Neuron (in vitro differentiated cells): ENCODE data around the gene ARMC5.
"Not testable (repeated sequence)": the region's sequence is repeated elsewhere in the genome, so short reads cannot be mapped to it uniquely, and the experiment has no call there.

Experiments
- H2AFZ ChIP-seq: one replicate; pipeline ENCODE4 v1.6.1; 2013; ENCODE audit warnings: low read depth, mild to moderate bottlenecking, inconsistent platforms, low read length, moderate library complexity
- H3K27me3 ChIP-seq: one replicate; pipeline ENCODE4 v1.6.1; 2013; ENCODE audit warnings: low read length; ENCODE audit not compliant: insufficient read depth
- H3K36me3 ChIP-seq: one replicate; pipeline ENCODE4 v1.6.1; 2013; ENCODE audit warnings: low read length; ENCODE audit not compliant: insufficient read depth
- H3K4me1 ChIP-seq: one replicate; pipeline ENCODE4 v1.6.1; 2013; ENCODE audit warnings: low read length; ENCODE audit not compliant: insufficient read depth
- H3K4me3 ChIP-seq: 2 replicates; pipeline ENCODE4 v1.5.1; 2013; ENCODE audit warnings: mild to moderate bottlenecking, low read length, moderate library complexity
- H3K9me3 ChIP-seq: one replicate; pipeline ENCODE4 v1.6.1; 2013; ENCODE audit warnings: low read length

ARMC5 gene

DNA sequence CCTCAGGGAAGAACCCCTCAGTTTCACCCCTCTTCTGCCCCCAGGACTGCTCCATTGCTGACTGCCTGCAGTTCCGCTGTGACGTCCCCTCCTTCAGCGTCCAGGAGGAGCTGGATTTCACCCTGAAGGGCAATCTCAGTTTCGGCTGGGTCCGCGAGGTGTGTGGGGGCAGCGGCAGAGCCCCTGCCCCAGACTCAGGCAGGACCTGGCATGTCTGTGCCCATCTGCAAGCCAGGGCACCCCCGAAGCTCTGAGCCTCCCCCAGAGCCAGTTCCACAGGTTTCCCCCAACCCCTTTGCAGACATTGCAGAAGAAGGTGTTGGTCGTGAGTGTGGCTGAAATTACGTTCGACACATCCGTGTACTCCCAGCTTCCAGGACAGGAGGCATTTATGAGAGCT lies 35.5 kb upstream of the ARMC5 start:
- Histone ChIP-seq H3K27me3 (peaks cover 7% of the 10 kb centered on the region), H2AFZ (no peak overlapping the region), H3K4me1 (no peaks in the 10 kb centered on the region), H3K36me3 (no peaks in the 10 kb centered on the region), H3K9me3 (no peaks in the 10 kb centered on the region), H3K4me3 (no peak overlapping the region)

DNA sequence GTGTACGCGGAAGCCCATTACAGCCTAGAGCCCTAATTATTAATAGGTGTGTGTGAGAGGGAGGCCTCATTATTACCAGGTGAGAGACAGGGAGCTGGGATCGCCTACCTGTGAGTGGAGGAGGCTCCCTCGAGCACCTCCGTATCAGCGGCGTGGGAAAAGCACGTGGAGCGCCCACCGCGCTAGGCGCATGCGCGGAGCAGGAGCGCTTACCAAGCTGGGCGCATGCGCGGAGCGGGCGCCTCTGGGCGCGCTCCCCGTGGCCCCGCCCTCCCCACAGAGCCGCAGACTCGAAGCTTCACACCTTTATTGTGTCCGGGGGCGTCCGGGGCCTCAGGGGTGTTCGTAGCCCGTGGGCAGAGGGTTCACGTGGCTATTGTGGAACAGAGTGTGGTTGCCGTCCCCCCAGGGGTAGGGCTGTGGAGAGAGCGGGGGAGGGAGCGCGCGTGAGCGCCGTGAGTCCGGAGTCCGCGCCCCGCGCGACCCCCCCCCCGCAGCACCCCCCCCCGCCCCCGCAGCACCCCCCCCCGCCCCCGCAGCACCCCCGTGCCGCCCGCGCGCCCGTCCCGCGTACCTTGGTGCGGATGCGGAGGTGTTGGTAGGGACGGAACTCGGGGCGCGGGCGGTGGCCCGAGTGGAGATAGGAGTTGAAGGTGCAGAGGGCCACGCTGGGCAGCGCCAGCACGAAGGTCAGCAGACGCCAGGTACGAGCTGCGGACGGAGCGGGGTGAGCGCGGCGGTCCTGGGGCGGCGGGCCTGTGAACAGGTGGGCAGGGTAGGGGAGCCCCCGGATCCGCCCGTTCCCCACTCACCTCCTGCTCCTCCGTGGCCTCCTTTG lies 31.6 kb upstream of the ARMC5 start:
- H3K4me3 ChIP-seq: peak overlapping the region; percentile 30
- no peaks in the 10 kb centered on the region for H3K36me3 ChIP-seq
- H2AFZ ChIP-seq: no peak overlapping the region
- peaks cover 13% of the 10 kb centered on the region for H3K27me3 ChIP-seq
- H3K4me1 ChIP-seq: no peaks in the 10 kb centered on the region
- H3K9me3 ChIP-seq: no peaks in the 10 kb centered on the region

DNA sequence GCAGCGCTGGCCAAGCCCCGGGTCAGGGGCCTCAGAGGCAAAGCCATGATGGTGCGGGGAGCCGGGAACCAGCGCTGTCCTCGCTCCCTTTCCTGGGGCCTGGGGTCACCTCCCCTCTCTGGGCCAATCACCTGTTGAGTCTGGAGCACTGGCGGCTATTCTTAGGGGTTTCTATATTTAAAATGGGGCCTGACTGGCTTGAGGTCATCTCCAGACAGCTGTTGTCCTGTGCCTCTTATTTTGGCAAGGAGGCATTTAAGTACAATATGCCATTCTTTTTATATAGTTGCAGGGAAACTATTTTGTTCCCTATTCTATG lies 31.1 kb upstream of the ARMC5 start, which contains the start of gene COX6A2:
TSS of gene COX6A2 (minus strand) at position 82 of the 319 bp plus-strand sequence. CDS start at position 47, 35 bp downstream.
- Histone ChIP-seq H3K27me3 (peaks cover 13% of the 10 kb centered on the region), H3K4me3 (peak within 1 kb of the TSS; percentile 30), H2AFZ (no peak within 1 kb of the TSS), H3K9me3 (no peaks in the 10 kb centered on the region), H3K4me1 (no peaks in the 10 kb centered on the region), H3K36me3 (no peaks in the 10 kb centered on the region)

DNA sequence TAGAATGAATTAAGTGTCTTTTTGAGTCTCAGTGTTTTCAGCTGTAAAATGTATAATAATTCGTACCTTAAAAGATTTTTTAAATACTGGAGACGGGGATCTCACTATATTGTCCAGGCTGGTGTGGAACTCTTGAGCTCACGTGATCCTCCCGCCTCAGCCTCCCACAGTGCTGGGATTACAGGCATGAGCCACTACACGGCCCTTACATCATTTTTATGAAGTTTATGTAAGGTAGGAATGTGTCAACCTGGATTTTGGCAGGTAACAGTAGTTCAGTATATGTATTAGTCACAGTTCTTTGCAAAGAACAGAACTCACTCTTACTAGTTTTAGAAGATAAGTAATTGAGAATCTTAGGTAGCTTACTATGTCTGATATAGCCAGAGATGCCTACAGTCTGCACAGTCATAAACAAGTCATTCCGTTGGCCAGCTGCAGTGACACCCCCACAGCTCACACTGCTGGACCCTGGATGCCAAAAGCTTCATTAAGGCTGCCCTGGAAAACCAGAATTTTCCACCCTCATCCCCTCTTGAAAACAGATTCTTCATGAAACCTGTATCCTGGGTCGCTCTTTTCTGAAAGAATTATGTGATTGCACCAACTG lies 30.6 kb upstream of the ARMC5 start:
- no peak overlapping the region for H2AFZ ChIP-seq
- H3K4me3 ChIP-seq: no peak overlapping the region
- H3K36me3 ChIP-seq: no peaks in the 10 kb centered on the region
- no peaks in the 10 kb centered on the region for H3K4me1 ChIP-seq
- no peaks in the 10 kb centered on the region for H3K9me3 ChIP-seq
- H3K27me3 ChIP-seq: peaks cover 13% of the 10 kb centered on the region

DNA sequence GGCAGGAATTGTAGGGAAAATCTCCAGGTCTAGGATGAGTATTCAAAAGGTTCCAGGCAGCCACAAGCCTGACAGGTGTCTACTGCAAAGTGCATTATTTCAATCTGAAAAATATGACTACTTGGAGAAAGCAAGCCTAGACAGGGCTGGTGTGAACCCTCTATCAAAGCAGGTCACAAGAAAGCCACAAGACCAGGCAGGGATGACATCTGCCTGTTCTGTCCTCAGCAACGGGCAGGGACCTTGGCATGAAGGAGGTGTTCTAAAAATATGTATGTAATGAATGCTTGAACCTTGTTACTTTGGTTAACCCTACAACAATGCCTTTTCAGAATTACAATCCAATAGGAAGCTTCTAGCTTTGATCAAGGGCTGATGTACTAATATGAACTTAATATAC lies 30.0 kb upstream of the ARMC5 start:
- H2AFZ ChIP-seq: no peak overlapping the region
- H3K4me3 ChIP-seq: no peak overlapping the region
- H3K27me3 ChIP-seq: peaks cover 13% of the 10 kb centered on the region
- H3K4me1 ChIP-seq: no peaks in the 10 kb centered on the region
- H3K36me3 ChIP-seq: no peaks in the 10 kb centered on the region
- H3K9me3 ChIP-seq: no peaks in the 10 kb centered on the region

DNA sequence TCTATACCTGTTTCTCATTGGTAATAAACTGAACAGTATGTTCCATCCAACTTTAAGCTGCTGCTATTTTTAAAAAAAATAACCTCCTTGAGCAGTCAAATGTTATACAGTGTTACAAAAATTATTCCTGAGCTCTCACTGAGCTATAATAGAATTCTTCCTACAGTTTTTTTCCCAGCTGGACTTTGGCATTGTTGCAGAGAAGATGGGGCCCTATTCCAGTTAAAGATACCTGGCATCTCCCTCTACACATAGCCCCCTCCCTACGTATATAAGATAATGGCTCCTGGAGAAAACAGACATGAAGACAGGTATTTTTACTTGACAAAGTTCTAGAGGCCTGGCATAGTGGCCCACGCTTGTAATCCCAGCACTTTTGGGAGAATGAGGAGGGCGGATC lies 29.5 kb upstream of the ARMC5 start:
- H3K4me3 ChIP-seq: no peak overlapping the region
- peaks cover 13% of the 10 kb centered on the region for H3K27me3 ChIP-seq
- no peaks in the 10 kb centered on the region for H3K4me1 ChIP-seq
- H3K9me3 ChIP-seq: no peaks in the 10 kb centered on the region
- no peaks in the 10 kb centered on the region for H3K36me3 ChIP-seq
- no peak overlapping the region for H2AFZ ChIP-seq

DNA sequence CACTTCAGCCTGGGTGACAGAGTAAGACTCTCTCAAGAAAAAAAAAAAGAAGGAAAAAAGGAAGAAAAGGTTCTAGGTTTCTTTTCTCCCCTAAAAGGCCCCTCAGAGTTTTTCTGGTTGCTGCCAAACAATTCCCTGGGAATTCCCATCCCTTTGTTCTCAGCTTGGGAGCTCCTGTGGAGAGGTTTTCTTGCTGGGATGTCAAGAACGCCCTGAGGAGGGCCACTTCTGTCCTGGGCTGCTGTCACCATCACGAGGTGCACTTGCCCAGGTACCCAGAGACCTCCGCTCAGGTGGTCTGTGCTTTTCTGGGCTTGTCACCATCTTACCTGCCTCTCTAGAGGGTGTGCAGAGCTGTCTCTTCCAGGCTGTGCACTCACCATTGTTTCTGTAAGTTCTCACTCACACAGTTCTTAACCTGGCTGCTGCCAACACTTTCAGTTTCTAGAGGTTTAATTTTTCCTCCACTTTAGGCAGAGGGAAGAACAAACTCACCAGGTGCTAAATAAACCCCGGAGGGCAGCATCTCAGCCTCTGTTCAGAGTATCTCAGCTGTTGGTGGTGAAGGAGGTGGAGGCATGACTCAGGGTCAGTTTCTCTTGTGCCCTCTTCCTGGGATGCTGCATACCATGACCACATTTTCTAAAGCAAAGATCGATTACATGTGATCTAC lies 28.8 kb upstream of the ARMC5 start:
- Histone ChIP-seq H2AFZ (no peak overlapping the region), H3K4me1 (no peaks in the 10 kb centered on the region), H3K36me3 (no peaks in the 10 kb centered on the region), H3K27me3 (peaks cover 13% of the 10 kb centered on the region), H3K4me3 (no peak overlapping the region), H3K9me3 (no peaks in the 10 kb centered on the region)

DNA sequence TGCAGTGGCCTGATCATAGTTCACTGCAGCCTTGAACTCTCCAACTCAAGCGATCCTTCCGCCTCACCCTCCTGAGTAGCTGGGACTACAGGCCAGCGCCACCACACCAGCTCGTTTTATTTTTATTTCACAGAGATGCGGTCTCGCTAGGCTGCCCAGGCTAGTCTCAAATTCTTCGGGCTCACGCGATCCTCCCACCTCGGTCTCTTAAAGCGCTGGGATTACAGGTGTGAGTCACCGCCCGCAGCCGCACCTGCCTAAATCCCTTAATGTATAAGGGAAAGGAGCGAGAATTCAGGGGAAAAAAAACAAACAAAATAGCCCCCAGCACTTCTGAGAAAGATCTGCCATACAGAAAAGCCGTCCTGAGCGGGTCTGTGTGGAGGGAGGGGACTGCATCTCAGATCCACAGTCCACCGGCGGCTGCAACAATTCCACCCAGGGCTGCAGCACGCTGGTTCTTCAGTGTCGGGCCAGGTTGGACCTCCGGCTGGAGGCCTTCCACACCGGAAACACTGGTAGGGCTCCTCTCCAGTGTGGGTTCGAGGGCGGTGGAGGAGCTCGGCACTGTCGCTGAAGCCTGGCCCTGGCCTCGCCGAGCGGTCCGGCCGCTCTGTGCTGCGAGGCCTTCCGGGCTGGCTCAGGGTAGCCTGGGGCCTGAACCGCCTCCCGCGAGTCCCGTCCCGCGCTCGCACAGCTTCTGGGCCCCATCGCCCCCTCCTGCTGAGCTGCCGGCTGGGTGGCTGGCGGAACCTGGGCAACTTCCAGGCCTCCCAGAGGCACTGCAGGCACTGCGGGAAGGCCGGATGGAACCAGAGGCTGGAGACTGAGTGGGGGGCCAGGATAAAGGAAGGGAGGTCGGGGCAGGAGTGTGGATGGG lies 23.7 kb upstream of the ARMC5 start:
- Histone ChIP-seq H3K9me3 (no peaks in the 10 kb centered on the region), H2AFZ (no peak overlapping the region), H3K4me3 (no peak overlapping the region), H3K27me3 (no peaks in the 10 kb centered on the region), H3K4me1 (no peaks in the 10 kb centered on the region), H3K36me3 (no peaks in the 10 kb centered on the region)

DNA sequence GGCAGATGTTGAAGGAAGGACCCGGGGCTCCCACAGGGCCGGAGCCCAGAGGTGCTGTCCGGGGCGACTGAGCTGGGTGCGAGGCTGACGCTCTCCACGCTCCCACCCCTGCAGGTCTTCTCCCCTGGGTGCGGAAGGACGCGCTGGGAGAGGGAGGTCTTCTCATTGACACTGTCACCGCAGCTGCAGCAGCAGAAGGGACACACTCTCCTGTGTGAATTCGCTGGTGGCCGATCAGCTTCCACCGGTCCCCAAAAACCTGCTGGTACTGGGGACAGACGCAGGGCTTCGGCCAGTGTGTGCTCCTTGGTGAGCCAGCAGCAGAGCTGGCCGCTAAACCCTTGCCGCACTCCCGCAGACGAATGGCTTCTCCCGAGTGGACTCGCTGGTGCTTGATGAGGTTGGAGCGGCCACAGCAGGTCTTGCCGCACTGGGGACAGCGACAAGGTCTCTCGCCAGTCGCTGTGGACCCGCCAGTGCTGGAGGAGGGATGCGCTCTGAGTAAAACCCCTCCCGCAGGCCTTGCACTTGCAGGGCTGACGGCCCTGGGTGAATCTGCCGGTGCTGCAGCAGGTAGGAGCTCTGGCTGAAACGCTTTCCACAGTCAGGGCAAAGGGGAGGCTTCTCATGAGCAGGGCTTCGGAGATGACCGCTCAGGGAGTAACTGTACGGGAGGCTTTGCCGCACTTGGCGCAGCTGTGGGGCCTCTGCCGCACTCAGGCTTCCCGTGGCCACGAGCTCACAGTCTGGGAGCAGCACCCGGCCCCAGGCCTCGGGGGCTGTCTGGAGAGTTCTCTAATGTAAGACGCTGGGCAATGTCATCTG lies 22.9 kb upstream of the ARMC5 start:
- H3K4me1 ChIP-seq: no peaks in the 10 kb centered on the region
- no peaks in the 10 kb centered on the region for H3K9me3 ChIP-seq
- no peak overlapping the region for H3K4me3 ChIP-seq
- H2AFZ ChIP-seq: no peak overlapping the region
- H3K27me3 ChIP-seq: no peaks in the 10 kb centered on the region
- no peaks in the 10 kb centered on the region for H3K36me3 ChIP-seq

DNA sequence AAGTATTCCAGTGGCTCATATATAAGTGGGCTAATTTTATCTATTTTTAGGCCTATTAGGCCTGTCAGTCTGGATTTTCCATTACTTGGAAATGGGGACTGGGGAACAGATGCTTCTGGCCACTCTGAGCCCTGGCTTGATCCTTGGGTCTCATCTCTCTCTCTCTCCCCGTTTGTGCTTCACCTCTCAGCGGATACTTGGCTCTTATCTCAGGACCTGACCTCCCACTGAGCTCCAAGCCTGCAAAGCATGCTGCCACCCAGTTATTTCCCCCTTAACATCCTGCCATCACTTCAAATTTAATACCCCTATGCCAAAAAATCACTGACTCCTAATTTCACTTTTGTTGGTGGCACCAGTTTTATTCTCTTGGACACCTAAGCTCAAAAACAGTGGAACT lies 20.9 kb upstream of the ARMC5 start:
- no peak overlapping the region for H3K4me3 ChIP-seq
- no peak overlapping the region for H2AFZ ChIP-seq
- H3K9me3 ChIP-seq: no peaks in the 10 kb centered on the region
- no peaks in the 10 kb centered on the region for H3K27me3 ChIP-seq
- no peaks in the 10 kb centered on the region for H3K4me1 ChIP-seq
- H3K36me3 ChIP-seq: no peaks in the 10 kb centered on the region

DNA sequence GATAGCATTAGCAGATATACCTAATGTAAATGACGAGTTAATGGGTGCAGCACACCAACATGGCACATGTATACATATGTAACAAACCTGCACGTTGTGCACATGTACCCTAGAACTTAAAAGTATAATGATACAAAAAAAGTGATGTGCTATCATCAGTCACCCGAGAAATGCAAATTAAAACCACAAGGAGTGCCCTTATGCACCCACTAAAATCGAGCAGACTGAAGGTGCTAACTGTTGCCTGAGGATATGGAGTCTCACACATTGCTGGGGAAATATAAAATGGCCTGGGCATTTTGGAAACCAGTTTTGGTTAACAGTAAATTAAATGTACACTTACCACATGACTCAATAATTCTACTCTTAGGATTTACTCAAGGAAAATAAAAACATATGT lies 20.3 kb upstream of the ARMC5 start:
- H3K27me3 ChIP-seq, H3K4me1 ChIP-seq: not testable (repeated sequence)

DNA sequence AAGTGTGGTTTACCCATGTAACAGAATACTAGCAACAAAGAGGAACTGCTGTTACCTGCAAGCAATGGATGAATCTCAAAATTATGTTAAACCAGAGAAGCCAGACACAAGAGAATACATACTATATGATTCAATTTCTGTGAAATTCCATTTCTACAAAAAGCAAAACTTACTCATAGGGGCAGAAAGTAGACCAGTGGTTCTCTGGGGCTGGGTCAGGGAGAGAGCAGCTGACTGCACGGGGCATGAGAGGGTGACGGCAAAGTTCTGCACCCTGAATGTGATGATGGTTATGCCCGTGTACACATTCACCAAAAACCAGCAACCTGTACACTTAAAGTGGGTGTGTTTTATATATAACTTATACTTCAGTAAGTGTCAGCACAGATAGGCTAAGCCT lies 19.8 kb upstream of the ARMC5 start:
- no peaks in the 10 kb centered on the region for H3K4me1 ChIP-seq
- H3K36me3 ChIP-seq: no peaks in the 10 kb centered on the region
- H3K4me3 ChIP-seq: no peak overlapping the region
- H2AFZ ChIP-seq: no peak overlapping the region
- no peaks in the 10 kb centered on the region for H3K9me3 ChIP-seq
- no peaks in the 10 kb centered on the region for H3K27me3 ChIP-seq

More for the DNA sequence above, 20.3 kb upstream of the ARMC5 start:
- H3K36me3 ChIP-seq, H2AFZ ChIP-seq, H3K4me3 ChIP-seq, H3K9me3 ChIP-seq: not testable (repeated sequence)
